NCI-H128 (cell line): Measurements from ENCODE around the gene TULP4.

Experiments
- DNase-seq: peaks from one replicate; lab custom pipeline; 2025; ENCODE audit not compliant: unreplicated experiment; lab: John Stamatoyannopoulos, UW

The TULP4 gene

GRCh38 chr6:158357570-158358216 lies 45.4 kb downstream of the TULP4 start:
- no peak for DNase-seq

DNA sequence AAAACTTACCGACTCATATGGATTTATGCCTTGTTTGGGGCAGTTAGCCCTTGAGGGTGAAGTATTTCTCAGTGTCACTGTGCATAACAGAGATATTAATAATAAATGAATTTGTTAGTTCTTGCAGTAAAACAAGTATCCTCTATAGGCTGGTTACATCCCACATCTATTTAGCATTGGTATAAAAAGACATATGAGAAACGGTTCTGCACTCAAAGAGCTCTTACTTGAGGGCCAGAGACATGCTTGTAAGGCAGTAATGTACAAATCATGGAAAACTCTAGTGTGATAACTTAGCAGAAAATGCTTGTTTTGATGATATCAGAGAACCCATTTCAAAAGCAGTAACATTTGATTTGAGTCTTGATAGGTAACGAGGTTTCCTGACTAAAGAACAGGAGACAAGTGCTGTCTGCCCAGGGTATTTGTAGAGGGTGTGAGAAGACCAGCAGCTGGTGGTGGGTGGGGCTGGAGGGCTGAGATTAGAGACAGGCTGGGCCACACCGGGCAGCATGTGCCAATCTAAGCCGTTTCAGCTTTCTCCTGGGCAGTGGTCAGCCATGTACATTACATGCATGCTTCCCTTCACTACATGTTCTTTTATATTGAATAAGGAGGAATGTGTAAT lies 46.3 kb downstream of the TULP4 start:
- DNase-seq: no peak

DNA sequence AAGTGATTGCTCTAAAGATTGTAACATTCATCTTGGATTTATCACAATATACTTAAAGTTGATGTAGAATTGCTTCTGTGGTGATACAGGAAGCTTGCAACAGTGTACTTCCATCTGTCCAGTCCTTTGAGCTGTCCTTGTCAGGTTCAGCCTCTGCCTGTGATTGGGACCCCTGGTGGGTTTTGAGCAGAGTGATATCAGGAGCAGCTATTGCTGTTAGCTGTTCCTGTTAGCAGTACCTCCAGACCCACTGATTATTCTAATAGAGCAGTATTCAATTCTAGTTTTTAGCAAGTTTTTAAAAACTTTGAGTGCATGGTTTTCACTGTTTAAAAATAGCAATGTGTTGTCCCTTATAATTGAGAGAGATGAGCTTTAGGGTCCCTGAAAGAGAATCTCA lies 48.8 kb downstream of the TULP4 start:
- no peak for DNase-seq

- no peak for DNase-seq
Observed at GRCh38 chr6:158361961-158362669, 49.9 kb downstream of the TULP4 start.

- DNase-seq: no peak
Observed at GRCh38 chr6:158366363-158366762, 54.1 kb downstream of the TULP4 start.

DNA sequence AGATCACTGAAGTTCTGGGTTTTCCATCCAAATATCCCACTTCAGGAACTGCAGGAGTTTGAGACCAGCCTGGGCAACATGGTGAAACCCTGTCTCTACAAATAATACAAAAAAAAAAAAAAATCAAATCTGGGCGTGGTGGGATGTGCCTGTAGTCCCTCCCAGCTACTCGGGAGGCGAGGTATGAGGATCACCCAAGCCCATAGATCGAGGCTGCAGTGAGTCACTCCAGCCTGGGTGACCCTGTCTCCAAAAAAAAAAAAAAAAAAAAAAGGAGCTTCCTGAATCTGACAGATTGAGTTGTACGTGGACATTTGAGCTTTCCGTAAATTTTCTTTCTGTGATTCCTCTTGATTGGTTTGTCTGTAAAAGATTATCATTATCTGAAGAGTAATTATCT lies 55.6 kb downstream of the TULP4 start:
- no peak for DNase-seq

DNA sequence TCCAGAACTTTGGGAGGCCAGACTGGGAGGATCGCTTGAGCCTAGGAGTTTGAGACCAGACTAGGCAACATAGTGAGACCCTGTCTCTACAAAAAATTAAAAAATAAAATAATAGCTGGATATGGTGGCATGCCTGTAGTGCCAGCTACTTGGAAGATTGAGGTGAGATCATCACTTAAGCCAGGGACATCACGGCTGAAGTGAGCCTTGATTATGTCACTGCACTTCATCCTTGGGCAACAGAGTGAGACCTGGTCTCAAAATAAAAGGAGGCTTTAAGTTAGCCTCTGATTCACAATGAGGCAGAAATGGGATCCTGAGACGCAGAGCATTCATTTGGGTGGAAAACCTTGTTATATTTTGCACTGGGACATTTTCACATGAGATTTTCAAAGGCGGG lies 57.0 kb downstream of the TULP4 start:
- DNase-seq: no peak

DNA sequence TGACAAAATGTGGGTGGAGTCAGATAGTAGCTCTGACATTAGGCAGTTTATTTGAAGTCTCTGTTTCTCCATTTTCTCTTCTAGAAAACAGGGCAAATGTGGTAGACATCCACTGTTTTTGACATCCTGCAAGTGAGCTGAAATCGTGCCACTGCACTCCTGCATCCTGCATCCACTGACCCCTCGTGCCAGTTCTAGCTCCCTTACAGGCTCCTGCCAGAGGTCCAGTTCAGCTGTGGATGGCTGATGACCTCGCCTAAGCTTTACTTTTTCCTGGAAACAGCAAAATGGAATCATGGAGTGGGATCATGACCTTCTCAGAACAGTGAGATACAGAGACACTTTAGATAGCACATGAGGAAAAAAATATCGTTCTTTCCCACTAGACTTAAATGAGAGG lies 58.5 kb downstream of the TULP4 start:
- DNase-seq: no peak

- DNase-seq: no peak
Observed at GRCh38 chr6:158371261-158371660, 59.0 kb downstream of the TULP4 start.

DNA sequence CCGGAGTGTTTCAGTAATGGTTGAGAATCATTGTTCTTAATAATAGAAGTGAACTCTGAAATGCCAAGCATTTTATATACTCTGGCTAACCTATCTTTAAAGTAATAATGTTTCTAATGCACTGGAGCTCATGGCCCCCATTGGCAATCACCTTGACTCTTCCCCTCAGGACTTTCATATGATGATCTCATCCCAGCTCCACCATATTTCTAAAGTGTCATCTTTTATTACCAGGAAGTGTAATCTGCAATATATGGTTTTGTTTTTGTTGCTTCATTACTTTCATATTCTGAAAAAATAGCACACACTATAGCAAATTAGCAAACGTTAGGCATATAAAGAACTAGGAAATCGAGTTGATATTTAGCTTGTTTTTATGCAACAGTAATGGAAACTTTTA lies 60.3 kb downstream of the TULP4 start:
- DNase-seq: no peak

DNA sequence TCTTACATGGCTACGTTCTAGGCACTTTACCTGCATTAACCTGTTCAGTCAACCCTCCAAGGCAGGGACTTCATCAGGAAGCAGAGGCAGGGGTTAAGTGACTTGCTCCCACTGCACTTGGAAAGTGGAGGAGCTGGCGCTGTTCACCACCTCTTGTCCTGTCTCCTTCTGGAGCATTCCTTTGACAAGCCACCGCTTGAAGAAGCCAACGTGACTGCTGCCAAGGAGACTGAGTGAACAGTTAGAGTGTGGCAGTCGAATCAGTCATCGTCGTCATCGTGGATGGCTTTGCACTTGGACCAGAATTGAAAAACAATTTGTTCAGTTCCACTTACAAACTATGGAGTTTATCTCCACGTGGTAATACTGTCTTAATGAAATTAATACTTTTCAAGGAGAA lies 60.9 kb downstream of the TULP4 start:
- no peak for DNase-seq

DNA sequence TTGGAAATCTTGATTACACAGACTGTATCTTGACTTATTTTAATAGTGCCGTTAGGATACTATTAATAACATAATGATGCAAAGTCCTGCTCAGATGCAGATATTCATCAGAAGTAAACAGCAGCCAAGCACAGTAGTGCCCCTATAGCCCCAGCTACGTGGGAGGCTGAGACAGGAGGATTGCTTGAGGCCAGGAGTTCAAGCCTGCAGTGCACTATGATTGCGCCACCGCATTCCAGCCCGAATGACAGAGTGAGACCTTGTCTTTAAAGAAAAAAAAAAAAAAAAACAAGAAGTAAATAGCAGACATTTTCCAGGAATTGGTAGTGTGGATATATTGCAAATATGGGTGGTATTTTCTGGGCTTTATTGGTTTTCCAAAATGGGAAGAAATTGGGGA lies 61.8 kb downstream of the TULP4 start:
- DNase-seq: no peak

- no peak for DNase-seq
Observed at GRCh38 chr6:158376631-158377081, 64.4 kb downstream of the TULP4 start.

GRCh38 chr6:158377860-158378259 lies 65.6 kb downstream of the TULP4 start:
- no peak for DNase-seq

- no peak for DNase-seq
Observed at GRCh38 chr6:158379336-158379735, 67.1 kb downstream of the TULP4 start.

DNA sequence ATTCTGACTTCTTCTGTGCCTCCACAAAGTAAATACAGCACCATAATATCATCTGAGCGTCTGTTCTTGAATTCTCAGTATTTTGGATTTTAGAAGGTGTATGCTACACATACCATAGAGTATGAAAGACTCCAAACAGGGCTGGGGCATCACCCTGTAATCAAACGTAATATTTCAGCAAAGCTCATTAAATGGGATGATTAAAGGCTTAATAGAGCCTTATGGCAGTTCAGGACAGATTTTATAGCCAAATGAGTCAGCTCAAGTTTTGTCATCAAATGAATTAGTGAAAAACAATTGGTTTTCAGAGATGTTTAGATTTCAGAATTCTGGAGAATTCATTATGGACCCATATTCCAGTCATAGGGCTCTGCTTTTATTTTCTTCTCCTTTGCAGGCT lies 68.9 kb downstream of the TULP4 start:
- DNase-seq: no peak

GRCh38 chr6:158382491-158382890 lies 70.2 kb downstream of the TULP4 start:
- no peak for DNase-seq

- no peak for DNase-seq
Observed at GRCh38 chr6:158383057-158383456, 70.8 kb downstream of the TULP4 start.

DNA sequence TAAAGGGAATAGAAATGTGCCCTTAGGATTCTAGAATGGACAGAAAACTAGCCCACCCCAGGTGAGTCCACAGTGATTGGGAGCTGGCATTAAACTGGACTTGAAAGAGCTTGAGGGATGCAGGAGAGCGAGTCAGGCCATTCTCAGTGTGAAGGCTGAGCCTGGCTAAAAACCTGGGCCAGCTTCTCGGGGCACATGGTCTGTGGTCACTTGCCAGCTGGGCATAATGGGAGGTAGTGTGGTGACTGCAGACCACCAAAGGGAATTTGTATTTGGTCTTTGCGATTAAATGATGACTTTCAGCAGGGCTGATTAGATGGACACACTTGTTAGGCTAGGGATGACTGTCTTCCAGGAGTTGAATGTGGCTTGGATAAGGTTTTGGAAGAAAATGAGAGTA lies 71.3 kb downstream of the TULP4 start:
- no peak for DNase-seq

DNA sequence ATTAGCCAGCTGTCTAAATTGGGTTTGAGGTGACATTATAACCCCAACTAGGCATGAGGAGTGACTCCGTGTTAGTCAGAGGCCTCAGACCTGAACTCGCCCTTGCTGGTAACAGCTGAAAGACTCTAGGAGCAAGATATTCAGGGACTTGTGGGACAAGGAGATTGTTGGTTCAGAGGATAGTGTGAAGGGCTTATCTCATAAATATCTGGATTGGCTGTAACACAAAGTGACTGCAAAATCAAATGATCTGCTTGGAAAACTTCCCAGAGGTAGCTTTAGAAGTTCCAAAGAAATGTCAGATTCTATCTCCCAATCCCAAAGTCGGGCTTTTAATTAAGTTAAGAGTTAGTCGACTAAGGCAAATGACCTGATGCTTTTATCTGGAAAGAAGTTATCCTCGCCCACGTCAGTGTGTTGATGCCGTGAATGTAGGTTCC lies 72.4 kb downstream of the TULP4 start:
- DNase-seq: no peak

DNA sequence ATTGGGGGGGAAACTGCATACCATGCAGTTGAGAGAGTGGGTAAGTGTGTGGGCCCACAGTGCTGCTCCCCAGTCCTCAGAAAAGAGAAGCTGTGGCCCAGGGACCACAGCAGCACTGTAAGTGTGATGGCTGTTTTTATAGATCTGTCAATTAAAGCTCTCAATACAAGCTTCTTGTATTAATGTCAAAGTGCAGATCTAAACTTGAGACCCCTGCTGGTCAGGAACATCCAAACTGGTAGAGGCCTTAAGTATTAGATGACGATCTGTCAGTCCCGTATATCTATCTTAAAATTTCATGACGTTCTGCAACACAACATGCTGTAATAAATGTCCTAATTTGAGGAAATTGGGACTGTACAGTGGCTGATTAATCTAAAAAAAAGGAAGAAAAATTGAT lies 74.8 kb downstream of the TULP4 start:
- no peak for DNase-seq

DNA sequence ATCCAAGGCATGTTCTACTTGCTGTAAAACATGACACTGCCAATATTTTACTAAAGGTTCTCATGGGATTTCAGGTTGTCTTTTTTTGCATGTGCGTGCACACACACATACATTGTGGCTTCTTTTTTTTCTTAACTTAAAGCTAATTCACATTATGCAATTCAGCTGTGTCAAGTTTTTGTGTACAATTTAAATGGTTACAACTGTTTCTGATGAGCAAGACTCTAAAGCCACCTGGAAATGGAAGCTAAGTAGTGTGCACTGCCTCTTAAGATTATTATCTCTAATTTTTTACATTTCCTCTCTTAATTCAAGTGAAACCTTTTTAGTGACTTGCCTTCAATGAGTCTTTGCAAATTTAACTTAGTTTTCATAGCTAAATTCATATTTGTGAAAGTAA lies 75.3 kb downstream of the TULP4 start:
- DNase-seq: no peak
